ENCODE data around the gene SP7.

The SP7 gene

DNA sequence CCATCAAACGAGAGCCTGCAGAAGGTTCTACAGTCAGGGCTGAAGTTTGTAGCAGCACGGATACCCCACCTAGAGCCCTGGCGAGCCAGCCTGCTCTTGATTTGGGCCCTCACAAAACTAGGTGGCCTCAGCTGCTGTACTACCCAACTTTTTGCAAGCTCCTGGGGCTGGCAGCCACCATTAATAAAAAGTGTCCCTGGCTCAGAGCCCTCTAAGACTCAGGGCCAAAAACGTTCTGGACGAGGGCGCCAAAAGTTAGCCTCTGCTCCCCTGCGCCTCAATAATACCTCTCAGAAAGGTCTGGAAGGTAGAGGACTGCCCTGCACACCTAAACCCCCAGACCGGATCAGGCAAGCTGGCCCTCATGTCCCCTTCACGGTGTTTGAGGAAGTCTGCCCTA is 49.7 kb downstream of the SP7 start:
- no peak overlapping the region for H3K27ac ChIP-seq (ENCODE audit: low read length, poor library complexity, severe bottlenecking)
- no peak overlapping the region for H3K4me3 ChIP-seq (ENCODE audit: insufficient read depth in 1 of 2, low read depth in 1 of 2, low read length in 2 of 2)
- H2AFZ ChIP-seq (ENCODE audit: low read depth, low read length) = no peak overlapping the region
- H2AK5ac ChIP-seq (ENCODE audit: low read length, severe bottlenecking) = no peak overlapping the region
- H3K79me1 ChIP-seq (replicated peaks; ENCODE audit: low read length, poor library complexity, severe bottlenecking) = peaks cover 3% of the 10 kb centered on the region
- no peak overlapping the region for H4K8ac ChIP-seq (ENCODE audit: low read length)
- no peak overlapping the region for H3K18ac ChIP-seq (ENCODE audit: low read depth in 1 of 2, low read length in 2 of 2)
- WGBS = 93% methylated on average over 9 of the region's 9 CpGs
- no peak overlapping the region for H2BK120ac ChIP-seq (ENCODE audit: low read depth, low read length)
- H3K4ac ChIP-seq (ENCODE audit: low read depth in 1 of 2, low read length in 2 of 2) = no peak overlapping the region
- H3K27me3 ChIP-seq (ENCODE audit: control insufficient read depth in 1 of 2, insufficient read depth in 1 of 2, low read length in 2 of 2) = no peaks in the 10 kb centered on the region
- no peak overlapping the region for H3K14ac ChIP-seq (ENCODE audit: low read length in 2 of 2)
- no peak overlapping the region for H2BK15ac ChIP-seq (ENCODE audit: low read depth, poor library complexity, severe bottlenecking)
- H3K9ac ChIP-seq (ENCODE audit: low read length) = no peak overlapping the region
- H3K23ac ChIP-seq (ENCODE audit: low read length in 2 of 2) = no peak overlapping the region
- peaks cover 6% of the 10 kb centered on the region for H3K4me1 ChIP-seq (ENCODE audit: control insufficient read depth, insufficient read depth, low read depth, low read length)
- no peak overlapping the region for H2BK12ac ChIP-seq (ENCODE audit: low read length in 2 of 2)
- no peak for DNase-seq
- H4K91ac ChIP-seq (ENCODE audit: low read length) = no peak overlapping the region
- H3K36me3 ChIP-seq (ENCODE audit: control insufficient read depth in 1 of 2, insufficient read depth in 2 of 2, low read depth in 1 of 2, low read length in 2 of 2) = peaks cover 29% of the 10 kb centered on the region in 2 experiments
- no peak overlapping the region for H3K4me2 ChIP-seq (ENCODE audit: low read length, poor library complexity, severe bottlenecking)
- no peaks in the 10 kb centered on the region for H3K9me3 ChIP-seq (ENCODE audit: control insufficient read depth, low read length)
- no peak overlapping the region for H2BK5ac ChIP-seq (ENCODE audit: low read depth, low read length, poor library complexity, severe bottlenecking)

GRCh38 chr12:53279888-53280498 is 56.2 kb downstream of the SP7 start:
- H3K79me1 ChIP-seq (replicated peaks; ENCODE audit: low read length, poor library complexity, severe bottlenecking) = peaks cover 2% of the 10 kb centered on the region

GRCh38 chr12:53279283-53279869 is 56.8 kb downstream of the SP7 start:
- Histone ChIP-seq H3K23ac (ENCODE audit: low read length in 2 of 2) (no peak overlapping the region), H3K4me2 (ENCODE audit: low read length, poor library complexity, severe bottlenecking) (no peak overlapping the region), H3K4me1 (ENCODE audit: control insufficient read depth, insufficient read depth, low read depth, low read length) (no peaks in the 10 kb centered on the region), H4K91ac (ENCODE audit: low read length) (no peak overlapping the region), H3K4ac (ENCODE audit: low read depth in 1 of 2, low read length in 2 of 2) (no peak overlapping the region), H3K9ac (ENCODE audit: low read length) (no peak overlapping the region), H3K18ac (ENCODE audit: low read depth in 1 of 2, low read length in 2 of 2) (no peak overlapping the region), H4K8ac (ENCODE audit: low read length) (no peak overlapping the region), H3K36me3 (ENCODE audit: control insufficient read depth in 1 of 2, insufficient read depth in 2 of 2, low read depth in 1 of 2, low read length in 2 of 2) (peaks cover 27 to 29% of the 10 kb centered on the region in 2 experiments), H3K27ac (ENCODE audit: low read length, poor library complexity, severe bottlenecking) (no peak overlapping the region), H2BK120ac (ENCODE audit: low read depth, low read length) (no peak overlapping the region), H3K27me3 (ENCODE audit: control insufficient read depth in 1 of 2, insufficient read depth in 1 of 2, low read length in 2 of 2) (no peaks in the 10 kb centered on the region), H3K79me1 (replicated peaks; ENCODE audit: low read length, poor library complexity, severe bottlenecking) (peaks cover 5% of the 10 kb centered on the region), H2BK5ac (ENCODE audit: low read depth, low read length, poor library complexity, severe bottlenecking) (no peak overlapping the region), H2AFZ (ENCODE audit: low read depth, low read length) (no peak overlapping the region), H3K9me3 (ENCODE audit: control insufficient read depth, low read length) (no peaks in the 10 kb centered on the region), H2BK12ac (ENCODE audit: low read length in 2 of 2) (no peak overlapping the region), H3K14ac (ENCODE audit: low read length in 2 of 2) (no peak overlapping the region), H3K4me3 (ENCODE audit: insufficient read depth in 1 of 2, low read depth in 1 of 2, low read length in 2 of 2) (no peak overlapping the region), H2AK5ac (ENCODE audit: low read length, severe bottlenecking) (no peak overlapping the region), H2BK15ac (ENCODE audit: low read depth, poor library complexity, severe bottlenecking) (no peak overlapping the region)
- 92% methylated on average over 3 of the region's 3 CpGs for WGBS
- no peak for DNase-seq

More at GRCh38 chr12:53279888-53280498, 56.2 kb downstream of the SP7 start:
- Histone ChIP-seq H2AFZ (ENCODE audit: low read depth, low read length) (no peak overlapping the region), H3K23ac (ENCODE audit: low read length in 2 of 2) (no peak overlapping the region), H3K4me1 (ENCODE audit: control insufficient read depth, insufficient read depth, low read depth, low read length) (no peaks in the 10 kb centered on the region), H3K14ac (ENCODE audit: low read length in 2 of 2) (no peak overlapping the region), H4K8ac (ENCODE audit: low read length) (no peak overlapping the region), H3K36me3 (ENCODE audit: control insufficient read depth in 1 of 2, insufficient read depth in 2 of 2, low read depth in 1 of 2, low read length in 2 of 2) (peaks cover 27 to 31% of the 10 kb centered on the region in 2 experiments), H3K27ac (ENCODE audit: low read length, poor library complexity, severe bottlenecking) (no peak overlapping the region), H3K9me3 (ENCODE audit: control insufficient read depth, low read length) (no peaks in the 10 kb centered on the region), H3K4ac (ENCODE audit: low read depth in 1 of 2, low read length in 2 of 2) (no peak overlapping the region), H2BK5ac (ENCODE audit: low read depth, low read length, poor library complexity, severe bottlenecking) (no peak overlapping the region), H3K18ac (ENCODE audit: low read depth in 1 of 2, low read length in 2 of 2) (no peak overlapping the region), H3K9ac (ENCODE audit: low read length) (no peak overlapping the region), H2AK5ac (ENCODE audit: low read length, severe bottlenecking) (no peak overlapping the region), H3K4me3 (ENCODE audit: insufficient read depth in 1 of 2, low read depth in 1 of 2, low read length in 2 of 2) (no peak overlapping the region), H3K27me3 (ENCODE audit: control insufficient read depth in 1 of 2, insufficient read depth in 1 of 2, low read length in 2 of 2) (no peaks in the 10 kb centered on the region), H2BK12ac (ENCODE audit: low read length in 2 of 2) (no peak overlapping the region), H2BK120ac (ENCODE audit: low read depth, low read length) (no peak overlapping the region), H3K4me2 (ENCODE audit: low read length, poor library complexity, severe bottlenecking) (no peak overlapping the region), H2BK15ac (ENCODE audit: low read depth, poor library complexity, severe bottlenecking) (no peak overlapping the region), H4K91ac (ENCODE audit: low read length) (no peak overlapping the region)
- WGBS = 96% methylated on average over 9 of the region's 9 CpGs
- DNase-seq = no peak

DNA sequence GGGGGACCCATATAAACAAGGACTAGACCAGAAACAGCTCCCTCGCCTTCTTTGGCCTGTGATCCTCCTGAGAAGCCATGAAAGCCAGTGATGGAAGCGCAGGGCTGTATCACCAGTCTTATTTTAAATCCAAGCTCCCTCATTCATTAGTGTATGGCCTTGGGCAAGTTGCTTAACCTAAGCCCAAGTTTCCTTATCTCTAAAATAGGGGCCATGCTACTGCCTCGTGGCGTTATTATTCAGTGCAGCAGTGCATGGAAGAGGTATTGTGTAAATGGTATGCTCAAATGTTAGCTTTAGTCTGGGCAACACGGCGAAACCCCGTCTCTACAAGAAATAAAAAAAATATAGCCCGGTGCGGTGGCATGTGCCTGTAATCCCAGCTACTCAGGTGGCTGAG is 58.2 kb downstream of the SP7 start:
- no peak overlapping the region for H2AK5ac ChIP-seq (ENCODE audit: low read length, severe bottlenecking)
- H4K8ac ChIP-seq (ENCODE audit: low read length) = no peak overlapping the region
- no peak overlapping the region for H2BK120ac ChIP-seq (ENCODE audit: low read depth, low read length)
- no peak overlapping the region for H3K4ac ChIP-seq (ENCODE audit: low read depth in 1 of 2, low read length in 2 of 2)
- peaks cover 7% of the 10 kb centered on the region for H3K79me1 ChIP-seq (replicated peaks; ENCODE audit: low read length, poor library complexity, severe bottlenecking)
- H3K18ac ChIP-seq (ENCODE audit: low read depth in 1 of 2, low read length in 2 of 2) = no peak overlapping the region
- H3K9ac ChIP-seq (ENCODE audit: low read length) = no peak overlapping the region
- WGBS = 99% methylated on average over 9 of the region's 9 CpGs
- H3K27ac ChIP-seq (ENCODE audit: low read length, poor library complexity, severe bottlenecking) = no peak overlapping the region
- no peak overlapping the region for H3K23ac ChIP-seq (ENCODE audit: low read length in 2 of 2)
- no peak overlapping the region for H2BK5ac ChIP-seq (ENCODE audit: low read depth, low read length, poor library complexity, severe bottlenecking)
- H2BK15ac ChIP-seq (ENCODE audit: low read depth, poor library complexity, severe bottlenecking) = no peak overlapping the region
- DNase-seq = no peak
- no peak overlapping the region for H2AFZ ChIP-seq (ENCODE audit: low read depth, low read length)
- H3K14ac ChIP-seq (ENCODE audit: low read length in 2 of 2) = no peak overlapping the region
- H3K36me3 ChIP-seq (ENCODE audit: control insufficient read depth in 1 of 2, insufficient read depth in 2 of 2, low read depth in 1 of 2, low read length in 2 of 2) = peaks cover 17 to 23% of the 10 kb centered on the region in 2 experiments
- no peak overlapping the region for H4K91ac ChIP-seq (ENCODE audit: low read length)
- no peak overlapping the region for H2BK12ac ChIP-seq (ENCODE audit: low read length in 2 of 2)
- no peaks in the 10 kb centered on the region for H3K9me3 ChIP-seq (ENCODE audit: control insufficient read depth, low read length)
- no peaks in the 10 kb centered on the region for H3K4me1 ChIP-seq (ENCODE audit: control insufficient read depth, insufficient read depth, low read depth, low read length)
- no peak overlapping the region for H3K4me2 ChIP-seq (ENCODE audit: low read length, poor library complexity, severe bottlenecking)
- no peak overlapping the region for H3K4me3 ChIP-seq (ENCODE audit: insufficient read depth in 1 of 2, low read depth in 1 of 2, low read length in 2 of 2)
- no peaks in the 10 kb centered on the region for H3K27me3 ChIP-seq (ENCODE audit: control insufficient read depth in 1 of 2, insufficient read depth in 1 of 2, low read length in 2 of 2)

Data from mesenchymal stem cell (in vitro differentiated cells and primary cell).